Activated CD4-positive, alpha-beta T cell treated with anti-CD3 and anti-CD28 coated beads for 36 hours (primary cell): Measurements from ENCODE around the gene SLC2A13. TPM values are rescaled to one million over a fixed set of nuclear protein-coding genes. Genes with fewer than 3 reads are reported as not detected.

Source experiments
- ATAC-seq: fragments of 200-7000 bp; cut with Tn5 transposase; one replicate; pipeline ENCODE4 v1.10.0; 2021; ENCODE audit warnings: mild to moderate bottlenecking, moderate library complexity
- CTCF ChIA-PET: fragments of 350-600 bp; sonication (Branson Sonifier 250); formaldehyde crosslinking; loops from one replicate; lab custom pipeline; 2021; ENCODE audit warnings: antibody characterized with exemption; lab: Charles Lee
- POLR2A ChIA-PET: fragments of 350-600 bp; sonication (Branson Sonifier 250); formaldehyde crosslinking; loops from one replicate; lab custom pipeline; 2021; ENCODE audit warnings: antibody characterized with exemption, inconsistent platforms; lab: Charles Lee
- DNase-seq: peaks from one replicate; pipeline ENCODE4 v3.0.0-alpha.2; 2020
- H3K27ac Mint-ChIP-seq: one replicate; pipeline ENCODE4 v1.8.0; 2021; ENCODE audit warnings: mixed read lengths
- H3K27me3 Mint-ChIP-seq: one replicate; pipeline ENCODE4 v1.8.0; 2021; ENCODE audit warnings: mixed read lengths
- H3K36me3 Mint-ChIP-seq: one replicate; pipeline ENCODE4 v1.8.0; 2021; ENCODE audit warnings: low read depth, mixed read lengths
- H3K4me1 Mint-ChIP-seq: one replicate; pipeline ENCODE4 v1.8.0; 2021; ENCODE audit warnings: mixed read lengths
- H3K4me3 Mint-ChIP-seq: one replicate; pipeline ENCODE4 v1.8.0; 2021; ENCODE audit warnings: mild to moderate bottlenecking, moderate library complexity, mixed read lengths
- H3K9me3 Mint-ChIP-seq: one replicate; pipeline ENCODE4 v1.8.0; 2021; ENCODE audit warnings: low read depth, mixed read lengths
- intact Hi-C, 2 experiments: fragments of 100-400 bp; cut with DNase I in 1 of 2; cut with micrococcal nuclease in 1 of 2; formaldehyde crosslinking; loops; one replicate each; pipeline versions ENCODE4 v1.14.2 to v1.15.1; 2022 to 2024; cut with DNase I, micrococcal nuclease
- total RNA-seq, 2 experiments: library from RNA; stranded (reverse); gene quantifications; one replicate each; pipeline ENCODE4 v1.2.3, GENCODE V29; 2021

SLC2A13 gene
- total RNA-seq, 2 experiments from 2014 or later: 2.3 to 3.9 TPM

GRCh38 chr12:39966256-39966655 is 139.6 kb downstream of the SLC2A13 start:
- POLR2A ChIA-PET: no interaction called here
- no peak overlapping the region for H3K27ac Mint-ChIP-seq
- H3K27me3 Mint-ChIP-seq: no peaks in the 10 kb centered on the region
- DNase-seq: no peak
- no peak overlapping the region for H3K4me3 Mint-ChIP-seq
- no peaks in the 10 kb centered on the region for H3K36me3 Mint-ChIP-seq
- CTCF ChIA-PET: no interaction called here
- H3K9me3 Mint-ChIP-seq: no peaks in the 10 kb centered on the region
- no peaks in the 10 kb centered on the region for H3K4me1 Mint-ChIP-seq
- no peak for ATAC-seq
- intact Hi-C loops: no loop called here

DNA sequence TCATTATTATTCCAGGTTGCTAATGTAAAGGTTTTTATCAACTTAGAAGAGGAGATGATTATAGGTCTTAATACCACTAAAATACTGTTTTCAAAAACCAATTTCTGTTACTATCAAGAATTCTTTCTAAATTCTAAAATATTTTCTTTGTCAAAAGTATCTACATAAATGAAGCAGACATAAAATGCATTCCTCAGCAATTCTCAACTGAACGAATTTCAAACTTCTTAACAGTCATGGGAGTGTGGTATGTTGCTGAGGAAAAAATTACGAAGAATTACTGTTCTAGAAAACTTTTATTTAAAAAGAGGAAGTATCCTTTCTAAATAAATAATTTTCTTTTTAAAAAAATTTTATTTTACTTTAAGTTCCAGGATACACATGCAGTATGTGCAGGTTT is 146.4 kb downstream of the SLC2A13 start:
- H3K4me3 Mint-ChIP-seq: no peak overlapping the region
- H3K36me3 Mint-ChIP-seq: no peaks in the 10 kb centered on the region
- DNase-seq (no peak), ATAC-seq (no peak)
- intact Hi-C loops: no loop called here
- H3K9me3 Mint-ChIP-seq: no peaks in the 10 kb centered on the region
- no peaks in the 10 kb centered on the region for H3K27me3 Mint-ChIP-seq
- no peak overlapping the region for H3K27ac Mint-ChIP-seq
- ChIA-PET CTCF (no interaction called here), POLR2A (no interaction called here)
- no peaks in the 10 kb centered on the region for H3K4me1 Mint-ChIP-seq

- no peaks in the 10 kb centered on the region for H3K27me3 Mint-ChIP-seq
- no peak for DNase-seq
- no peaks in the 10 kb centered on the region for H3K4me1 Mint-ChIP-seq
- H3K9me3 Mint-ChIP-seq: no peaks in the 10 kb centered on the region
- H3K27ac Mint-ChIP-seq: no peak overlapping the region
- ChIA-PET POLR2A (no interaction called here), CTCF (no interaction called here)
- H3K4me3 Mint-ChIP-seq: no peak overlapping the region
- intact Hi-C loops: no loop called here
- H3K36me3 Mint-ChIP-seq: no peaks in the 10 kb centered on the region
- ATAC-seq: no peak
Observed at GRCh38 chr12:39959031-39959430, 146.8 kb downstream of the SLC2A13 start.

DNA sequence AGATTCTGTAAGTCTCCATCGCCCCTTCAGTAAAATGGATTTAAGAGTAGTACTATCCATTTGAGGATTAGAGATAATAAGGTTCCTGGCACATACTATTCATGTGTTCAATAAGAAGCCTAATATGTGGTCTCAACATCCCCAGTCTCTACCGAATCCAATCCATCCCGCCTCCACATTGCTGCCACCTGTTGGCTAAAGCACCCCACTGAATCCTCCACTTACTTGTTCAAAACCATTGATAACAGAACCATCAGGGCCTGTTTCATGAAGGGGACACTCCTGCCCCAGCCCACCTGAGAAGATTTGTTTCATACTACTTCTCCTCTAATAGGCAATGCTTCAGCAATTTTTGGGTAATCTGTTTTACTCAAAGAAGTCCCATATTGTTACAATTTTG is 147.5 kb downstream of the SLC2A13 start:
- Mint-ChIP-seq H3K9me3 (no peaks in the 10 kb centered on the region), H3K27me3 (no peaks in the 10 kb centered on the region), H3K36me3 (no peaks in the 10 kb centered on the region), H3K27ac (no peak overlapping the region), H3K4me3 (no peak overlapping the region), H3K4me1 (no peaks in the 10 kb centered on the region)
- ChIA-PET CTCF (no interaction called here), POLR2A (no interaction called here)
- intact Hi-C loops: no loop called here
- DNase-seq (peak; percentile 26), ATAC-seq (no peak)

DNA sequence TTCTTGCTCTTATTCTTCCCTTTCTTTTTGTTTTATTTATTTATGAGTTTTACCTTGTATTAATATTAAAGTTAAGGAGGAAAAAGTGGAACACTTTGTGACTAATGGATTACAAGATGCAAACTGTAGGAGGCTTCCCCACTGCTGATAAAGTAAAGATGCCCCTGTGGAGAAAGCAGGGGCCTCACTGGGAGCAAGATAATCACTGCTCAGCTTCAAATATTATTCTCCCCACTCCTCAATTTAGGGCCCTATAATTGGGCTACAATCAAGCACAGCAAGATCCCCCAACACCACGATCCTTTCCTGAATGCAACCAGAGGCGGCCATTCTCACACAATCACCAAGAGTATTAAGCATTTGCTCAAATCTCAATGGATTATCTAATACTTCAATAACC is 149.2 kb downstream of the SLC2A13 start:
- DNase-seq (no peak), ATAC-seq (no peak)
- ChIA-PET CTCF (no interaction called here), POLR2A (no interaction called here)
- Mint-ChIP-seq H3K4me1 (no peaks in the 10 kb centered on the region), H3K27ac (no peak overlapping the region), H3K4me3 (no peak overlapping the region), H3K27me3 (no peaks in the 10 kb centered on the region), H3K9me3 (no peaks in the 10 kb centered on the region), H3K36me3 (no peaks in the 10 kb centered on the region)
- intact Hi-C loops: no loop called here

DNA sequence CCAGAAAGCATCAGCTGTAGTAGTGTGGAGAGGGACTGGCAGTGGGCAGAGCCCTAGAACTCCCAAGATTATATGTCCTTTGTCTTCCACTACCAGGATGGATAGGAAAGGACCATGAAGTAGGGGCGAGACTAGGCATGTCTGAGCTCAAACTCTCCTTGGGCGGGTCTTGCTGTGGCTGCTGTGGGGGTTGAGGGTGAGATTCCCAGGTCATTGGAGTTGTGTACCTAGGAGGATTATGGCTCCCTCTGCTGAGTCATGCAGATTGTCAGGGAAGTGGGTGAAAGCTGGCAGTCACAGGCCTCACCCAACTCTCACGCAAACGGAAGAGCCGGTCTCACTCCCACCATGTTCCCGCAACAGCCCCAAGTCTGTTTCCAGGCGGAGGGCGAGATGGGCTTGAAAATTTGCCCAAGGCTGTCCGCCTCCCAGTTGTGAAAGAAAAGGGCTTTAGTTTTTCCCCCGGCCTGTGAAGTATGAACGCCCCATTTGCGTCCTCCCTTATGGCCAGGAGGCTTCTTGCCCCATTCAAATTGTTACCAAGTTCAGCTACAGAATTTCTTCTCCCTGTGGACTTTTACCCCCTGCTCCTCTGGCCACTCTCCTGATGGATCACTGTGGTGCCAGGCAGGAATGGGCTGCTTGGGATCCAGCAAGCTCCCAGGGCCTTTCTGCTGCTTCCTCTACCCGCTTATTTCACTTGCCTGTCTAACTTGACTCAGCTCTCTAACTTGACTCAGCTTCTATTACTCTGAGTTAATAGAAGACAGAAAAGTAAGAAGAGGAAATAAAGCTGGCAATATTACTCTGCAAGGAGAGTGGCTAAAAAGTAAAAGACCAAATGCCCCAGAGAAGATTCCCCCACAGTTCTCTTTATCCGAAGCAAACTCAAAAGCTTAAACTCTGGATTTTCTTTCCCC is 159.3 kb downstream of the SLC2A13 start:
- CTCF ChIA-PET: no interaction called here
- peaks cover 1% of the 10 kb centered on the region for H3K36me3 Mint-ChIP-seq

DNA sequence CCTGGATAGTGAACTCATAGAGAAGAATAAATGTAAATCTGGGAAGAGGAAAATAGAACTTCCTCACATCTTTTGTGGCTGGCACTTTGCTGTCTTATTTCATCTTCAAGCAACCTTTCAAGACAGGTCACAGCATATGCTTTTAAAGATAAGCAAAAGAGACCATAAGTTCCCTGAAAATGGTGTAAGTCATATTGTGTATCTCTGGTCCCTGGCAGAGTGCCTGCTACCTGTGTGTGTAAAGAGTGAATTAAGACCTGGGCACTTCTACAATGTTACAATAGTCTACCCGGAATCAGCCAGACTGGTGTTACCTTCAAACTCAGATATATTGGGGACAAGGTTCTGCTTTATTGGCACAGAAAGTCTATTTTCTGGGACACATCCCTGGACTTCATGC is 168.8 kb downstream of the SLC2A13 start:
- no peak overlapping the region for H3K4me3 Mint-ChIP-seq
- no peak for ATAC-seq
- no peaks in the 10 kb centered on the region for H3K27me3 Mint-ChIP-seq
- no peaks in the 10 kb centered on the region for H3K36me3 Mint-ChIP-seq
- CTCF ChIA-PET: no interaction called here
- no peak overlapping the region for H3K27ac Mint-ChIP-seq
- intact Hi-C loops: no loop called here
- POLR2A ChIA-PET: no interaction called here
- no peaks in the 10 kb centered on the region for H3K4me1 Mint-ChIP-seq
- H3K9me3 Mint-ChIP-seq: peaks cover 12% of the 10 kb centered on the region
- DNase-seq: no peak

More for the DNA sequence above, 159.3 kb downstream of the SLC2A13 start:
- Mint-ChIP-seq H3K27ac (no peak overlapping the region), H3K4me3 (no peak overlapping the region), H3K4me1 (no peaks in the 10 kb centered on the region), H3K27me3 (no peaks in the 10 kb centered on the region), H3K9me3 (peaks cover 6% of the 10 kb centered on the region)
- ATAC-seq (no peak), DNase-seq (no peak)
- intact Hi-C loops: no loop called here
- POLR2A ChIA-PET: no interaction called here

DNA sequence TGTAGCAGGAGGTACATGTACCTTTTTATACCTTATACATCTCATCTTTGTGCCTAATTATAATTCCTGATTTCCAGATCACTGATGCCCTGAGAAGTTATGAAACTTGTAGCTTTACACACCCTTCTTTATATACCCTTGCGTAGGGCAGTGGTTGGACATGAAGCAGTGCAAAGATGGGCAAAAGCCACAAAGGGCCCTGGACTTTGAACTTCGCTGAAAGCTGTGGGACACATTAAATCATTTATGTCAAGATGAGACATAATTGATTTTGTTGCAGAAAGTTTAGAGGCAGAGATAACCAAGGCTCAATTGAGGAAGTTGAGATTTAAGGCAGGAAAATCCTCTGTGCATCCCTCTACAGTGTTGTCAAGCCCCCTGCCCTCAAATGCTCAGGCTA is 170.0 kb downstream of the SLC2A13 start:
- no peaks in the 10 kb centered on the region for H3K36me3 Mint-ChIP-seq
- H3K9me3 Mint-ChIP-seq: no peaks in the 10 kb centered on the region
- ChIA-PET POLR2A (no interaction called here), CTCF (interaction anchor here (1.1 kb wide), 1 partner anchor 15 kb away, joined by 3 read pairs; no protein-coding TSS in a partner anchor)
- no peaks in the 10 kb centered on the region for H3K27me3 Mint-ChIP-seq
- no peak for DNase-seq
- no peak overlapping the region for H3K27ac Mint-ChIP-seq
- intact Hi-C loops: no loop called here
- ATAC-seq: no peak
- H3K4me3 Mint-ChIP-seq: no peak overlapping the region
- H3K4me1 Mint-ChIP-seq: no peaks in the 10 kb centered on the region

GRCh38 chr12:39935275-39935674 is 170.6 kb downstream of the SLC2A13 start:
- H3K4me3 Mint-ChIP-seq: no peak overlapping the region
- H3K9me3 Mint-ChIP-seq: no peaks in the 10 kb centered on the region

GRCh38 chr12:39931857-39932256 is 174.0 kb downstream of the SLC2A13 start:
- H3K36me3 Mint-ChIP-seq: no peaks in the 10 kb centered on the region
- ATAC-seq: no peak

More at GRCh38 chr12:39935275-39935674, 170.6 kb downstream of the SLC2A13 start:
- Mint-ChIP-seq H3K27ac (no peak overlapping the region), H3K4me1 (no peaks in the 10 kb centered on the region), H3K36me3 (no peaks in the 10 kb centered on the region), H3K27me3 (no peaks in the 10 kb centered on the region)
- ChIA-PET POLR2A (no interaction called here), CTCF (interaction anchor here (0.6 kb wide), 1 partner anchor 28 kb away, joined by 3 read pairs; no protein-coding TSS in a partner anchor)
- ATAC-seq (peak; percentile 74), DNase-seq (no peak)
- intact Hi-C loops: no loop called here

DNA sequence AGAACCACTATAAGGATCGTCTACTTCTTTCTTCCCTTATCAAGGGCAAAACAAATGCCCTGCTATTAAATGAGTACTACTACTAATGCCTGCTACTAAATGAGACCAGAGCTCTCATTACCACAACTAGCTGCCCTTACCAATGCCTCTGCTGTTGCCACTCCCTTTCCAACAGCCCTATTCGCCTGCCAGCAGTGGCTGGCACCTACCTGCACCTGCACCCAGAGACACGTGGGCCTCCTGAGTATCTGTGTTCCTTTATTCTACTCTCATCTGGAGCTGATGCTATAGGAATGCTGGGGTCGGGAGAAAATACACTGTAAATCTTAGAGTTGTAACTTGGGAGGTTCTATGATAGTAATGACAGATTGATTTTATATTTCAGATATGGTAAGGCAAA is 174.7 kb downstream of the SLC2A13 start:
- ChIA-PET POLR2A (no interaction called here), CTCF (interaction anchor here (0.7 kb wide), 1 partner anchor 465 kb away, joined by 3 read pairs; no protein-coding TSS in a partner anchor)
- no peak overlapping the region for H3K27ac Mint-ChIP-seq
- no peaks in the 10 kb centered on the region for H3K9me3 Mint-ChIP-seq
- no peak for DNase-seq
- no peak overlapping the region for H3K4me3 Mint-ChIP-seq
- no peaks in the 10 kb centered on the region for H3K4me1 Mint-ChIP-seq
- no peaks in the 10 kb centered on the region for H3K36me3 Mint-ChIP-seq
- intact Hi-C loops: no loop called here
- no peak for ATAC-seq
- no peaks in the 10 kb centered on the region for H3K27me3 Mint-ChIP-seq

More at GRCh38 chr12:39931857-39932256, 174.0 kb downstream of the SLC2A13 start:
- H3K4me3 Mint-ChIP-seq: no peak overlapping the region
- intact Hi-C loops: no loop called here
- H3K27ac Mint-ChIP-seq: no peak overlapping the region
- H3K9me3 Mint-ChIP-seq: no peaks in the 10 kb centered on the region
- ChIA-PET POLR2A (no interaction called here), CTCF (interaction anchor here (0.7 kb wide), 1 partner anchor 465 kb away, joined by 3 read pairs; no protein-coding TSS in a partner anchor)
- no peaks in the 10 kb centered on the region for H3K4me1 Mint-ChIP-seq
- no peaks in the 10 kb centered on the region for H3K27me3 Mint-ChIP-seq
- no peak for DNase-seq

DNA sequence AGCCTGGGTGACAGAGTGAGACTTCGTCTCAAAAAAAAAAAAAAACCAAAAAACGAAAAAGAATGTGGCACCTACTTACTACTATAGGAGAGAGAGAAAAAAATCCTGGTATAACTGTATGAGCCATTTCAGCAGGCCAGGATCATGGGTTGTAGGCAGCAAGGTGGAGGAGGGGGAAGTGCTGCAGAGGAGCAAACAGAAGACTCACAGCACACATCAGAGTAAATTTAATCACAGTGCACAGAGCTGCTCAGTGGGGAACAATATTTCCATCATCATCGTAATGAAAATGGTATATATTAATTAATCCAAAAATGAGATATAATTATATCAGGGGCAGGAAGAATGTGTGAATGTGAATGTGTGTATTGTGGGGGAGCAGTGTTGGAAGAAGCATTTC is 175.8 kb downstream of the SLC2A13 start:
- ChIA-PET CTCF (no interaction called here), POLR2A (no interaction called here)
- Mint-ChIP-seq H3K4me1 (no peaks in the 10 kb centered on the region), H3K27ac (no peak overlapping the region), H3K27me3 (no peaks in the 10 kb centered on the region), H3K9me3 (no peaks in the 10 kb centered on the region), H3K36me3 (no peaks in the 10 kb centered on the region), H3K4me3 (no peak overlapping the region)
- no peak for DNase-seq
- intact Hi-C loops: no loop called here
- no peak for ATAC-seq
